ENCODE measurements around the gene SLFN14. TPM values are rescaled to one million over a fixed set of nuclear protein-coding genes. Genes with fewer than 3 reads are reported as not detected.
"Not testable (repeated sequence)": the region's sequence is repeated elsewhere in the genome, so short reads cannot be mapped to it uniquely, and the experiment has no call there.

SLFN14 gene
- total and polyA plus RNA-seq, 8 donors: not detected

GRCh38 chr17:35534576-35535093 is 26.0 kb downstream of the SLFN14 start:
- Histone ChIP-seq H3K9me3 (no peaks in the 10 kb centered on the region), H3K36me3 (no peaks in the 10 kb centered on the region), H3K27me3 (no peaks in the 10 kb centered on the region), H3K27ac (no peak overlapping the region), H3K4me1 (no peaks in the 10 kb centered on the region), H3K4me3 (no peak overlapping the region)
- FAIRE-seq: no peak
- intact Hi-C loops (cut with DNase I): loop anchor here in 2 of 3 donors (5.0 to 10.0 kb wide), 4 partner anchors 213 to 370 kb away; no protein-coding TSS in a partner anchor
- DNase-seq: no peak
- ATAC-seq: no peak
- no peak for TF ChIP-seq CTCF (IDR thresholded peaks at IDR 0.05)
- 56 to 67% methylated on average over 3 of the region's 3 CpGs for WGBS, 2 donors

- FAIRE-seq: no peak
- intact Hi-C loops (cut with DNase I): loop anchor here in 2 of 3 donors (5.0 to 10.0 kb wide), 3 partner anchors 219 to 366 kb away; no protein-coding TSS in a partner anchor
- no peak overlapping the region for H3K4me3 ChIP-seq
- no peaks in the 10 kb centered on the region for H3K9me3 ChIP-seq
- no peak for TF ChIP-seq CTCF (IDR thresholded peaks at IDR 0.05)
- no peak overlapping the region for H3K27ac ChIP-seq
- H3K4me1 ChIP-seq: no peaks in the 10 kb centered on the region
- H3K36me3 ChIP-seq: no peaks in the 10 kb centered on the region
- 51 to 61% methylated on average over 1 of the region's 1 CpG for WGBS, 2 donors
- H3K27me3 ChIP-seq: no peaks in the 10 kb centered on the region
- no peak for ATAC-seq
- no peak for DNase-seq
Observed at GRCh38 chr17:35531160-35531559, 29.5 kb downstream of the SLFN14 start.

GRCh38 chr17:35529866-35530265 is 30.8 kb downstream of the SLFN14 start:
- ATAC-seq (no peak), FAIRE-seq (no peak), DNase-seq (no peak)
- Histone ChIP-seq H3K4me1 (no peaks in the 10 kb centered on the region), H3K27me3 (no peaks in the 10 kb centered on the region), H3K36me3 (no peaks in the 10 kb centered on the region), H3K9me3 (no peaks in the 10 kb centered on the region), H3K4me3 (no peak overlapping the region), H3K27ac (no peak overlapping the region)
- WGBS, 2 donors: 71 to 73% methylated on average over 8 of the region's 8 CpGs
- intact Hi-C loops (cut with DNase I): loop anchor here in 2 of 3 donors (5.0 to 10.0 kb wide), 3 partner anchors 218 to 365 kb away; no protein-coding TSS in a partner anchor
- no peak for TF ChIP-seq CTCF (IDR thresholded peaks at IDR 0.05)

- ATAC-seq; H3K27me3 ChIP-seq; H3K27ac ChIP-seq; H3K9me3 ChIP-seq; DNase-seq; intact Hi-C loops (cut with DNase I); H3K4me1 ChIP-seq; FAIRE-seq; H3K36me3 ChIP-seq; H3K4me3 ChIP-seq: not testable (repeated sequence)
- 89 to 91% methylated on average over 1 of the region's 1 CpG for WGBS, 2 donors
Observed at GRCh38 chr17:35529326-35529725, 31.3 kb downstream of the SLFN14 start.

GRCh38 chr17:35523296-35523695 is 37.3 kb downstream of the SLFN14 start:
- no peaks in the 10 kb centered on the region for H3K27me3 ChIP-seq
- no peak overlapping the region for H3K4me3 ChIP-seq
- no peak for TF ChIP-seq CTCF (IDR thresholded peaks at IDR 0.05)
- ATAC-seq (no peak), DNase-seq (no peak), FAIRE-seq (no peak)
- WGBS, 2 donors: 75% methylated on average over 4 of the region's 4 CpGs
- H3K36me3 ChIP-seq: no peaks in the 10 kb centered on the region
- no peaks in the 10 kb centered on the region for H3K4me1 ChIP-seq
- no peaks in the 10 kb centered on the region for H3K9me3 ChIP-seq
- no peak overlapping the region for H3K27ac ChIP-seq
- intact Hi-C loops (cut with DNase I): no loop called here

- H3K27me3 ChIP-seq: peaks cover 0 to 13% (median 2%) of the 10 kb centered on the region in 4 donors
- ATAC-seq; H3K4me1 ChIP-seq; H3K27ac ChIP-seq; intact Hi-C loops (cut with DNase I); DNase-seq; H3K36me3 ChIP-seq; FAIRE-seq; H3K4me3 ChIP-seq; H3K9me3 ChIP-seq: not testable (repeated sequence)
- 35 to 45% methylated on average over 5 of the region's 5 CpGs for WGBS, 2 donors
Observed at GRCh38 chr17:35521654-35522256, 38.9 kb downstream of the SLFN14 start.
